ENCODE results near the gene CCDC184. TPM values are rescaled to one million over a fixed set of nuclear protein-coding genes. Genes with fewer than 3 reads are reported as not detected.

CCDC184 gene
- total RNA-seq: 0.17 and 1.2 TPM in 2 replicates

DNA sequence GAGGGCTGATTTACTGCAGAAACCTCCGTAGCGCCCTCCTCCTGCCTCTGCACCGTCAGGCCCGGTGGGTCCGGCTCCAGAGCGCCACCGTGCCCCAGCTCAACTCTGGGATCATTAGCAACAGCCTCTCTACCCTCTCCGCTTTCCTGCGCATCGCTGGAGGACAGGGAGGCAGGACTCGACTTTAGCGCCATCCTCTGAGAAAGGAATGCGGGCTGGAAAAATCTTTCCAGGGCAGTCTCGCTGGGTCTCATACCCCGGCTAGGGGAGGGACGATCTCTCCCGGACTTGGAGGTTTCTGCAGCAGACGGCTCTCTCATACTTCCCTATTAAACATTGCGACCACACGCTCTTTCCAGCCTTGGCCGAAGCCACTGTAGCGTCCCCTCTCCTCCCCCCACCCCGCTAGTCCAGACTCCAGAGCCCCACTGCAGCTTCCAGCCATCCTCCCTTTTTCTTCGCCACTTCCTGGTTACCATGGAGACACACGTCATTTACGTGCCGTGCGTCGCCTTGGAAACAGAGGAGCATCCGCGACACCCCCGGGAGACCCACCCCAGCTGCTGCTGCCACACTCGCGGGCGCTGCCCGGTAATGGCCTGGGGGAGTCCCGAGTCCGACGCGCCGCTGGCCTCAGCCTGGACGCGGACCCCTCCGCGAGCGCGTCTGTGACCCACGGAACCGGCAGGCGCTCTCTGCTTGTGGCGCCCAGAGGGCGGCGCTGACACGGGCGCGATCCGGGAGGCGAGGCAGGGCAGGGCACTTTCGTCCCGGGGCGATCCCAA is at the start of gene CCDC184:
CCDC184 (plus strand) TSS at position 554 of the 785 bp plus-strand sequence. CDS start 479 bp downstream, outside the sequence.

GRCh38 chr12:48157018-48157888 is 26.2 kb upstream of the CCDC184 start, which contains the start of gene ASB8:
Gene ASB8, minus strand, starts transcription at chr12:48157515. Its CDS starts 4,019 bp downstream, at chr12:48153496.

GRCh38 chr12:48203192-48203591 is 19.7 kb downstream of the CCDC184 start, which contains the start of gene OR10AD1:
Gene OR10AD1, minus strand, starts transcription at chr12:48203292. Its CDS starts 0 bp downstream, at chr12:48203292.

Other genes with a start within 250 kb of the CCDC184 start
- 19.7 and 20.9 TPM in 2 replicates for gene TMEM106C, start 220.0 kb upstream of the CCDC184 start, total RNA-seq
- under 0.01 TPM in 1 of 2 replicates, not detected in the other for gene COL2A1, start 179.2 kb upstream of the CCDC184 start, total RNA-seq
- gene SENP1, start 77.6 kb upstream of the CCDC184 start, total RNA-seq: 9.7 and 11.8 TPM in 2 replicates
- 33.6 and 52.3 TPM in 2 replicates for gene PFKM, start 64.3 kb upstream of the CCDC184 start, total RNA-seq
- 14.5 and 15.8 TPM in 2 replicates for gene ASB8, start 26.1 kb upstream of the CCDC184 start, total RNA-seq
- not detected in 2 replicates for gene OR10AD1, start 19.6 kb downstream of the CCDC184 start, total RNA-seq
- 2.8 and 13.7 TPM in 2 replicates for gene ZNF641, start 167.3 kb downstream of the CCDC184 start, total RNA-seq